GM23338 (cell line): ENCODE data around the gene ZNRD2. TPM values are rescaled to one million over a fixed set of nuclear protein-coding genes. Genes with fewer than 3 reads are reported as not detected.

Source experiments
- ATAC-seq: fragments of 200-7000 bp; cut with Tn5 transposase; 3 replicates; pipeline ENCODE4 v1.9.1; 2020
- DNase-seq: peaks from one replicate; pipeline ENCODE4 v3.0.0-alpha.2; 2015; ENCODE audit warnings: low spot score
- H2AFZ ChIP-seq: fragments of 200-600 bp; sonication (generic); 2 replicates; pipeline ENCODE4 v1.8.0; 2016; ENCODE audit warnings: antibody characterized with exemption, mild to moderate bottlenecking, moderate library complexity
- H3F3A ChIP-seq: fragments of 200-600 bp; sonication (generic); replicated peaks from 2 replicates; pipeline ENCODE4 v1.8.0; 2017; ENCODE audit warnings: antibody characterized with exemption, mixed run types, low read depth
- H3K27ac ChIP-seq: fragments of 200-600 bp; sonication (generic); 2 replicates; pipeline ENCODE4 v1.6.1; 2016; ENCODE audit warnings: low read depth
- H3K27me3 ChIP-seq: fragments of 200-600 bp; sonication (generic); 2 replicates; pipeline ENCODE4 v1.8.0; 2016; ENCODE audit warnings: mild to moderate bottlenecking, mixed run types, moderate library complexity; ENCODE audit not compliant: insufficient read depth
- H3K36me3 ChIP-seq: fragments of 200-600 bp; sonication (generic); 2 replicates; pipeline ENCODE4 v1.8.0; 2016; ENCODE audit warnings: mild to moderate bottlenecking; ENCODE audit not compliant: insufficient read depth
- H3K4me1 ChIP-seq: fragments of 200-600 bp; sonication (generic); 2 replicates; pipeline ENCODE4 v1.8.0; 2016; ENCODE audit warnings: mild to moderate bottlenecking, moderate library complexity; ENCODE audit not compliant: insufficient read depth
- H3K4me2 ChIP-seq: fragments of 200-600 bp; sonication (generic); 2 replicates; pipeline ENCODE4 v1.7.1; 2017; ENCODE audit warnings: mixed run types
- H3K4me3 ChIP-seq: fragments of 200-600 bp; sonication (generic); 2 replicates; pipeline ENCODE4 v1.6.1; 2016; ENCODE audit warnings: mixed run types
- H3K79me2 ChIP-seq: fragments of 200-600 bp; sonication (generic); replicated peaks from 2 replicates; pipeline ENCODE4 v1.8.0; 2017; ENCODE audit warnings: mild to moderate bottlenecking; ENCODE audit not compliant: insufficient read depth
- H3K9me2 ChIP-seq: fragments of 200-600 bp; sonication (generic); 2 replicates; pipeline ENCODE4 v1.8.0; 2017; ENCODE audit not compliant: insufficient read depth
- H4K20me1 ChIP-seq: fragments of 200-600 bp; sonication (generic); replicated peaks from 2 replicates; pipeline ENCODE4 v1.8.0; 2017; ENCODE audit warnings: mild to moderate bottlenecking; ENCODE audit not compliant: insufficient read depth
- H3K27ac Mint-ChIP-seq: 2 replicates; pipeline ENCODE4 v1.8.0; 2020; ENCODE audit warnings: inconsistent platforms, mild to moderate bottlenecking, moderate library complexity, mixed read lengths
- H3K27me3 Mint-ChIP-seq: 3 replicates; pipeline ENCODE4 v1.8.0; 2022; ENCODE audit warnings: low read depth, mild to moderate bottlenecking, moderate library complexity, mixed read lengths, inconsistent platforms; ENCODE audit not compliant: insufficient read depth, poor library complexity
- H3K36me3 Mint-ChIP-seq: 3 replicates; pipeline ENCODE4 v1.8.0; 2021; ENCODE audit warnings: low read depth, mild to moderate bottlenecking, inconsistent platforms, moderate library complexity, mixed read lengths
- H3K4me1 Mint-ChIP-seq: 3 replicates; pipeline ENCODE4 v1.8.0; 2020; ENCODE audit warnings: mild to moderate bottlenecking, inconsistent platforms, mixed read lengths
- H3K4me3 Mint-ChIP-seq: 3 replicates; pipeline ENCODE4 v1.8.0; 2021; ENCODE audit warnings: moderate library complexity, mild to moderate bottlenecking, inconsistent platforms, mixed read lengths
- H3K9me3 Mint-ChIP-seq: 3 replicates; pipeline ENCODE4 v1.8.0; 2020; ENCODE audit warnings: moderate library complexity, mild to moderate bottlenecking, inconsistent platforms, mixed read lengths
- CREB1 ChIP-seq: fragments of 250-450 bp; sonication (Bioruptor Pico); IDR thresholded peaks from 2 replicates; pipeline ENCODE4 v1.5.0; 2020; ENCODE audit warnings: low read depth, mild to moderate bottlenecking, moderate library complexity
- EZH2 ChIP-seq: fragments of 200-600 bp; sonication (generic); IDR thresholded peaks from one replicate; pipeline ENCODE4 v1.8.0; 2017; ENCODE audit warnings: antibody characterized with exemption, mild to moderate bottlenecking, low read depth; ENCODE audit not compliant: unreplicated experiment
- EZH2phosphoT487 ChIP-seq: fragments of 200-600 bp; sonication (generic); IDR thresholded peaks from one replicate; pipeline ENCODE4 v1.8.1; 2018; ENCODE audit warnings: antibody characterized with exemption; ENCODE audit not compliant: unreplicated experiment
- JUNB ChIP-seq: IDR thresholded peaks from one replicate; pipeline ENCODE4 v1.6.1; 2016; ENCODE audit warnings: antibody characterized with exemption; ENCODE audit not compliant: unreplicated experiment
- NANOG ChIP-seq: IDR thresholded peaks from 2 replicates; pipeline ENCODE4 v1.6.1; 2016; ENCODE audit warnings: antibody characterized with exemption, borderline replicate concordance
- POLR2AphosphoS5 ChIP-seq: IDR thresholded peaks from 2 replicates; pipeline ENCODE4 v1.6.1; 2016; ENCODE audit warnings: antibody characterized with exemption, low read depth
- STAT1 ChIP-seq: IDR thresholded peaks from one replicate; pipeline ENCODE4 v1.6.1; 2016; ENCODE audit warnings: antibody characterized with exemption; ENCODE audit not compliant: unreplicated experiment
- polyA plus RNA-seq: library from polyadenylated mRNA; unstranded; fragments of >200 nt; fragmentation: Nextera tagmentation; extraction: Ambion mirVana; gene quantifications from 2 replicates; pipeline ENCODE4 v1.2.1, GENCODE V29; 2016
- total RNA-seq: library from RNA; depleted of rRNA; stranded (reverse); fragments of >200 nt; shearing (Covaris generic); gene quantifications from 2 replicates; pipeline ENCODE4 v1.2.3, GENCODE V29; 2014
- TF ChIP-seq, protein P1 (sequence below), 2 experiments: fragments of 200-600 bp in 1 of 2; sonication (generic) in 1 of 2; conservative IDR thresholded peaks; 2 replicates each; pipeline versions ENCODE4 v1.5.1 to v1.6.1; 2016 to 2017; ENCODE audit warnings: antibody characterized with exemption in 2 of 2, low read depth in 2 of 2, mild to moderate bottlenecking in 2 of 2, moderate library complexity in 1 of 2
- TF ChIP-seq, protein P2 (sequence below): IDR thresholded peaks from one replicate; pipeline ENCODE4 v1.6.1; 2018; ENCODE audit warnings: antibody characterized with exemption; ENCODE audit not compliant: unreplicated experiment
- TF ChIP-seq, protein P3 (sequence below): IDR thresholded peaks from 2 replicates; pipeline ENCODE4 v1.6.1; 2016; ENCODE audit warnings: antibody characterized with exemption
- TF ChIP-seq, protein P4 (sequence below): fragments of 250-450 bp; sonication (Bioruptor Pico); IDR thresholded peaks from 2 replicates; pipeline ENCODE4 v1.5.0; 2020; ENCODE audit warnings: mild to moderate bottlenecking, moderate library complexity

Gene ZNRD2
- total and polyA plus RNA-seq, 2 experiments from 2014 or later, result 78.6 to 148 TPM

DNA sequence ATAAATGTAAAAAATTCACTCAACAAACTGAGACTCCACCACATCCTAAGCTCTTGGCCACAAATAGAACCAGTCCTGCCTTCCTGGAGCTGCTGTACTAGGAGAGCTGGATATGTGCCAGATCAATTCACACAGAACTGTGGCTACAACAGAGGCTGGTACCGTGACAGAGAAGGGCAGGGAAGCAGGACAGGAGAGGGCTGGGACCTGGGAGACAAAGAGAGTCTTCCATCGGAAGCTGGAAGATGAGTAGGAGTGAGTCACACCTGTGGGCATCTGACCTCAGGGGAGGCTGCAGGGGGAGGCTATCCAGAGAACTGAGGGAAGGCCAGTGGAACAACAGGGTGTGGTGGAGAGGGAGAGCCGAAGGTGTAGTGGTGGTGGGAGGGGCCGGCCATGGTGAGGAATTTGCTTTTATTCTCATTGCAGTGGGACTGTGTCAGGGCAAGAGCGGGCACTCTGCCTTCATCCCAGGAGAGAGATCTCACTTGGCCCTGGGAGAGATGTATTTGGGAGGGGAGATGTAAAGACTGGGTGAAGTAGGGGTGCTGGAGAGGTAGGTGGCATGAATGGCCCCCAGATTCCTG is 10.2 kb upstream of the ZNRD2 start:
- H3K36me3 Mint-ChIP-seq, result no peaks in the 10 kb centered on the region; the same call in 2 of the 3 replicates
- Histone ChIP-seq H3K27me3 (peaks cover 47% of the 10 kb centered on the region), H3K9me2 (no peaks in the 10 kb centered on the region), H4K20me1 (no peaks in the 10 kb centered on the region), H3K79me2 (no peaks in the 10 kb centered on the region), H3F3A (peaks cover 6% of the 10 kb centered on the region; the same call in 1 of the 2 replicates), H3K27ac (no peak overlapping the region), H3K4me1 (peaks cover 35% of the 10 kb centered on the region), H3K36me3 (no peaks in the 10 kb centered on the region), H3K4me3 (no peak overlapping the region; the same call in 1 of the 2 replicates), H2AFZ (peak overlapping the region; percentile 80), H3K4me2 (peak overlapping the region; percentile 59)
- TF ChIP-seq POLR2AphosphoS5 (no peak), NANOG (no peak), CREB1 (no peak), STAT1 (no peak), EZH2 (no peak), JUNB (no peak), EZH2phosphoT487 (no peak)
- TF ChIP-seq, protein P1, sequence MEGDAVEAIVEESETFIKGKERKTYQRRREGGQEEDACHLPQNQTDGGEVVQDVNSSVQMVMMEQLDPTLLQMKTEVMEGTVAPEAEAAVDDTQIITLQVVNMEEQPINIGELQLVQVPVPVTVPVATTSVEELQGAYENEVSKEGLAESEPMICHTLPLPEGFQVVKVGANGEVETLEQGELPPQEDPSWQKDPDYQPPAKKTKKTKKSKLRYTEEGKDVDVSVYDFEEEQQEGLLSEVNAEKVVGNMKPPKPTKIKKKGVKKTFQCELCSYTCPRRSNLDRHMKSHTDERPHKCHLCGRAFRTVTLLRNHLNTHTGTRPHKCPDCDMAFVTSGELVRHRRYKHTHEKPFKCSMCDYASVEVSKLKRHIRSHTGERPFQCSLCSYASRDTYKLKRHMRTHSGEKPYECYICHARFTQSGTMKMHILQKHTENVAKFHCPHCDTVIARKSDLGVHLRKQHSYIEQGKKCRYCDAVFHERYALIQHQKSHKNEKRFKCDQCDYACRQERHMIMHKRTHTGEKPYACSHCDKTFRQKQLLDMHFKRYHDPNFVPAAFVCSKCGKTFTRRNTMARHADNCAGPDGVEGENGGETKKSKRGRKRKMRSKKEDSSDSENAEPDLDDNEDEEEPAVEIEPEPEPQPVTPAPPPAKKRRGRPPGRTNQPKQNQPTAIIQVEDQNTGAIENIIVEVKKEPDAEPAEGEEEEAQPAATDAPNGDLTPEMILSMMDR (conservative IDR thresholded peaks at IDR 0.05; ENCODE audit: low read depth in 2 of 2), result no peak
- TF ChIP-seq, protein P2, sequence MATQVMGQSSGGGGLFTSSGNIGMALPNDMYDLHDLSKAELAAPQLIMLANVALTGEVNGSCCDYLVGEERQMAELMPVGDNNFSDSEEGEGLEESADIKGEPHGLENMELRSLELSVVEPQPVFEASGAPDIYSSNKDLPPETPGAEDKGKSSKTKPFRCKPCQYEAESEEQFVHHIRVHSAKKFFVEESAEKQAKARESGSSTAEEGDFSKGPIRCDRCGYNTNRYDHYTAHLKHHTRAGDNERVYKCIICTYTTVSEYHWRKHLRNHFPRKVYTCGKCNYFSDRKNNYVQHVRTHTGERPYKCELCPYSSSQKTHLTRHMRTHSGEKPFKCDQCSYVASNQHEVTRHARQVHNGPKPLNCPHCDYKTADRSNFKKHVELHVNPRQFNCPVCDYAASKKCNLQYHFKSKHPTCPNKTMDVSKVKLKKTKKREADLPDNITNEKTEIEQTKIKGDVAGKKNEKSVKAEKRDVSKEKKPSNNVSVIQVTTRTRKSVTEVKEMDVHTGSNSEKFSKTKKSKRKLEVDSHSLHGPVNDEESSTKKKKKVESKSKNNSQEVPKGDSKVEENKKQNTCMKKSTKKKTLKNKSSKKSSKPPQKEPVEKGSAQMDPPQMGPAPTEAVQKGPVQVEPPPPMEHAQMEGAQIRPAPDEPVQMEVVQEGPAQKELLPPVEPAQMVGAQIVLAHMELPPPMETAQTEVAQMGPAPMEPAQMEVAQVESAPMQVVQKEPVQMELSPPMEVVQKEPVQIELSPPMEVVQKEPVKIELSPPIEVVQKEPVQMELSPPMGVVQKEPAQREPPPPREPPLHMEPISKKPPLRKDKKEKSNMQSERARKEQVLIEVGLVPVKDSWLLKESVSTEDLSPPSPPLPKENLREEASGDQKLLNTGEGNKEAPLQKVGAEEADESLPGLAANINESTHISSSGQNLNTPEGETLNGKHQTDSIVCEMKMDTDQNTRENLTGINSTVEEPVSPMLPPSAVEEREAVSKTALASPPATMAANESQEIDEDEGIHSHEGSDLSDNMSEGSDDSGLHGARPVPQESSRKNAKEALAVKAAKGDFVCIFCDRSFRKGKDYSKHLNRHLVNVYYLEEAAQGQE, result no peak
- TF ChIP-seq, protein P3, sequence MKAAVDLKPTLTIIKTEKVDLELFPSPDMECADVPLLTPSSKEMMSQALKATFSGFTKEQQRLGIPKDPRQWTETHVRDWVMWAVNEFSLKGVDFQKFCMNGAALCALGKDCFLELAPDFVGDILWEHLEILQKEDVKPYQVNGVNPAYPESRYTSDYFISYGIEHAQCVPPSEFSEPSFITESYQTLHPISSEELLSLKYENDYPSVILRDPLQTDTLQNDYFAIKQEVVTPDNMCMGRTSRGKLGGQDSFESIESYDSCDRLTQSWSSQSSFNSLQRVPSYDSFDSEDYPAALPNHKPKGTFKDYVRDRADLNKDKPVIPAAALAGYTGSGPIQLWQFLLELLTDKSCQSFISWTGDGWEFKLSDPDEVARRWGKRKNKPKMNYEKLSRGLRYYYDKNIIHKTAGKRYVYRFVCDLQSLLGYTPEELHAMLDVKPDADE, result no peak
- TF ChIP-seq, protein P4, sequence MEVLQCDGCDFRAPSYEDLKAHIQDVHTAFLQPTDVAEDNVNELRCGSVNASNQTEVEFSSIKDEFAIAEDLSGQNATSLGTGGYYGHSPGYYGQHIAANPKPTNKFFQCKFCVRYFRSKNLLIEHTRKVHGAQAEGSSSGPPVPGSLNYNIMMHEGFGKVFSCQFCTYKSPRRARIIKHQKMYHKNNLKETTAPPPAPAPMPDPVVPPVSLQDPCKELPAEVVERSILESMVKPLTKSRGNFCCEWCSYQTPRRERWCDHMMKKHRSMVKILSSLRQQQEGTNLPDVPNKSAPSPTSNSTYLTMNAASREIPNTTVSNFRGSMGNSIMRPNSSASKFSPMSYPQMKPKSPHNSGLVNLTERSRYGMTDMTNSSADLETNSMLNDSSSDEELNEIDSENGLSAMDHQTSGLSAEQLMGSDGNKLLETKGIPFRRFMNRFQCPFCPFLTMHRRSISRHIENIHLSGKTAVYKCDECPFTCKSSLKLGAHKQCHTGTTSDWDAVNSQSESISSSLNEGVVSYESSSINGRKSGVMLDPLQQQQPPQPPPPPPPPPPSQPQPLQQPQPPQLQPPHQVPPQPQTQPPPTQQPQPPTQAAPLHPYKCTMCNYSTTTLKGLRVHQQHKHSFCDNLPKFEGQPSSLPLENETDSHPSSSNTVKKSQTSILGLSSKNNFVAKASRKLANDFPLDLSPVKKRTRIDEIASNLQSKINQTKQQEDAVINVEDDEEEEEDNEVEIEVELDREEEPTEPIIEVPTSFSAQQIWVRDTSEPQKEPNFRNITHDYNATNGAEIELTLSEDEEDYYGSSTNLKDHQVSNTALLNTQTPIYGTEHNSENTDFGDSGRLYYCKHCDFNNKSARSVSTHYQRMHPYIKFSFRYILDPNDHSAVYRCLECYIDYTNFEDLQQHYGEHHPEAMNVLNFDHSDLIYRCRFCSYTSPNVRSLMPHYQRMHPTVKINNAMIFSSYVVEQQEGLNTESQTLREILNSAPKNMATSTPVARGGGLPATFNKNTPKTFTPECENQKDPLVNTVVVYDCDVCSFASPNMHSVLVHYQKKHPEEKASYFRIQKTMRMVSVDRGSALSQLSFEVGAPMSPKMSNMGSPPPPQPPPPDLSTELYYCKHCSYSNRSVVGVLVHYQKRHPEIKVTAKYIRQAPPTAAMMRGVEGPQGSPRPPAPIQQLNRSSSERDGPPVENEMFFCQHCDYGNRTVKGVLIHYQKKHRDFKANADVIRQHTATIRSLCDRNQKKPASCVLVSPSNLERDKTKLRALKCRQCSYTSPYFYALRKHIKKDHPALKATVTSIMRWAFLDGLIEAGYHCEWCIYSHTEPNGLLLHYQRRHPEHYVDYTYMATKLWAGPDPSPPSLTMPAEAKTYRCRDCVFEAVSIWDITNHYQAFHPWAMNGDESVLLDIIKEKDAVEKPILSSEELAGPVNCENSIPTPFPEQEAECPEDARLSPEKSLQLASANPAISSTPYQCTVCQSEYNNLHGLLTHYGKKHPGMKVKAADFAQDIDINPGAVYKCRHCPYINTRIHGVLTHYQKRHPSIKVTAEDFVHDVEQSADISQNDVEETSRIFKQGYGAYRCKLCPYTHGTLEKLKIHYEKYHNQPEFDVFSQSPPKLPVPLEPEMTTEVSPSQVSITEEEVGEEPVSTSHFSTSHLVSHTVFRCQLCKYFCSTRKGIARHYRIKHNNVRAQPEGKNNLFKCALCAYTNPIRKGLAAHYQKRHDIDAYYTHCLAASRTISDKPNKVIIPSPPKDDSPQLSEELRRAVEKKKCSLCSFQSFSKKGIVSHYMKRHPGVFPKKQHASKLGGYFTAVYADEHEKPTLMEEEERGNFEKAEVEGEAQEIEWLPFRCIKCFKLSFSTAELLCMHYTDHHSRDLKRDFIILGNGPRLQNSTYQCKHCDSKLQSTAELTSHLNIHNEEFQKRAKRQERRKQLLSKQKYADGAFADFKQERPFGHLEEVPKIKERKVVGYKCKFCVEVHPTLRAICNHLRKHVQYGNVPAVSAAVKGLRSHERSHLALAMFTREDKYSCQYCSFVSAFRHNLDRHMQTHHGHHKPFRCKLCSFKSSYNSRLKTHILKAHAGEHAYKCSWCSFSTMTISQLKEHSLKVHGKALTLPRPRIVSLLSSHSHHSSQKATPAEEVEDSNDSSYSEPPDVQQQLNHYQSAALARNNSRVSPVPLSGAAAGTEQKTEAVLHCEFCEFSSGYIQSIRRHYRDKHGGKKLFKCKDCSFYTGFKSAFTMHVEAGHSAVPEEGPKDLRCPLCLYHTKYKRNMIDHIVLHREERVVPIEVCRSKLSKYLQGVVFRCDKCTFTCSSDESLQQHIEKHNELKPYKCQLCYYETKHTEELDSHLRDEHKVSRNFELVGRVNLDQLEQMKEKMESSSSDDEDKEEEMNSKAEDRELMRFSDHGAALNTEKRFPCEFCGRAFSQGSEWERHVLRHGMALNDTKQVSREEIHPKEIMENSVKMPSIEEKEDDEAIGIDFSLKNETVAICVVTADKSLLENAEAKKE (CRISPR knock-in tag), result no peak
- peak overlapping the region; percentile 39; the same call in 2 of the 3 replicates for H3K4me3 Mint-ChIP-seq
- no peaks in the 10 kb centered on the region for H3K9me3 Mint-ChIP-seq
- H3K27me3 Mint-ChIP-seq, result peaks cover 36% of the 10 kb centered on the region
- ATAC-seq (no peak), DNase-seq (no peak)
- no peak overlapping the region for H3K27ac Mint-ChIP-seq
- peaks cover 43% of the 10 kb centered on the region for H3K4me1 Mint-ChIP-seq
